HUES64 (cell line): ENCODE results near the gene RTL10.

Source experiments
- H3K27ac ChIP-seq: 2 replicates; pipeline ENCODE4 v1.7.0; 2013; ENCODE audit warnings: low read depth, low read length, inconsistent platforms
- H3K27me3 ChIP-seq: 2 replicates; pipeline ENCODE4 v1.6.1; 2013; ENCODE audit warnings: mild to moderate bottlenecking, low read length; ENCODE audit not compliant: insufficient read depth
- H3K36me3 ChIP-seq: 2 replicates; pipeline ENCODE4 v1.6.1; 2013; ENCODE audit warnings: mild to moderate bottlenecking, low read length; ENCODE audit not compliant: insufficient read depth
- H3K4me1 ChIP-seq: 2 replicates; pipeline ENCODE4 v1.6.1; 2013; ENCODE audit warnings: mild to moderate bottlenecking, low read length, moderate library complexity; ENCODE audit not compliant: insufficient read depth
- H3K4me3 ChIP-seq: 2 replicates; pipeline ENCODE4 v1.5.1; 2013; ENCODE audit warnings: mild to moderate bottlenecking, low read length, moderate library complexity
- H3K9ac ChIP-seq: 2 replicates; pipeline ENCODE4 v1.6.1; 2013; ENCODE audit warnings: mild to moderate bottlenecking, low read depth, low read length
- H3K9me3 ChIP-seq: 2 replicates; pipeline ENCODE4 v1.6.1; 2013; ENCODE audit warnings: low read depth, low read length; ENCODE audit not compliant: insufficient read depth
- WGBS: fragments of 150-250, 120-280 bp; methylation state at CpG from one replicate; pipeline ENCODE4 v1.1.7; 2013; ENCODE audit warnings: missing lambda C conversion rate; 5-methylcytosine and 5-hydroxymethylcytosine counted together

Gene RTL10

GRCh38 chr22:19879992-19880785, 25.5 kb upstream of the RTL10 start:
- peak overlapping the region; percentile 18; the same call in 1 of the 2 replicates for H3K4me3 ChIP-seq
- WGBS: 89% methylated on average over 34 of the region's 34 CpGs
- H3K9me3 ChIP-seq: no peaks in the 10 kb centered on the region
- peak overlapping the region; percentile 80 for H3K27ac ChIP-seq
- H3K36me3 ChIP-seq: peaks cover 5% of the 10 kb centered on the region; the same call in 1 of the 2 replicates
- H3K9ac ChIP-seq: peak overlapping the region; percentile 75
- no peaks in the 10 kb centered on the region for H3K27me3 ChIP-seq
- peaks cover 25% of the 10 kb centered on the region for H3K4me1 ChIP-seq

GRCh38 chr22:19879643-19879991, 24.9 kb upstream of the RTL10 start:
- peaks cover 5% of the 10 kb centered on the region; the same call in 1 of the 2 replicates for H3K36me3 ChIP-seq
- H3K27me3 ChIP-seq: no peaks in the 10 kb centered on the region
- no peak overlapping the region; the same call in 1 of the 2 replicates for H3K4me3 ChIP-seq
- WGBS: 82% methylated on average over 4 of the region's 4 CpGs
- H3K9me3 ChIP-seq: no peaks in the 10 kb centered on the region
- peaks cover 25% of the 10 kb centered on the region for H3K4me1 ChIP-seq
- peak overlapping the region; percentile 80; the same call in 1 of the 2 replicates for H3K27ac ChIP-seq
- H3K9ac ChIP-seq: peak overlapping the region; percentile 75; the same call in 1 of the 2 replicates

- WGBS: 89% methylated on average over 13 of the region's 13 CpGs
- Histone ChIP-seq H3K4me1 (peaks cover 25% of the 10 kb centered on the region), H3K27me3 (no peaks in the 10 kb centered on the region), H3K9me3 (no peaks in the 10 kb centered on the region), H3K4me3 (no peak overlapping the region), H3K36me3 (peaks cover 5% of the 10 kb centered on the region; the same call in 1 of the 2 replicates), H3K27ac (no peak overlapping the region), H3K9ac (no peak overlapping the region)
Measured at GRCh38 chr22:19879246-19879570, 24.5 kb upstream of the RTL10 start.

- no peaks in the 10 kb centered on the region for H3K27me3 ChIP-seq
- H3K4me1 ChIP-seq: peaks cover 25% of the 10 kb centered on the region
- no peak overlapping the region for H3K27ac ChIP-seq
- H3K4me3 ChIP-seq: no peak overlapping the region
- no peak overlapping the region; the same call in 1 of the 2 replicates for H3K9ac ChIP-seq
- no peaks in the 10 kb centered on the region for H3K9me3 ChIP-seq
- WGBS: 95% methylated on average over 16 of the region's 16 CpGs
- peaks cover 5% of the 10 kb centered on the region; the same call in 1 of the 2 replicates for H3K36me3 ChIP-seq
Measured at GRCh38 chr22:19878461-19879245, 24.0 kb upstream of the RTL10 start.

GRCh38 chr22:19877626-19878339, 23.1 kb upstream of the RTL10 start:
- Histone ChIP-seq H3K36me3 (peaks cover 5% of the 10 kb centered on the region; the same call in 1 of the 2 replicates), H3K27me3 (no peaks in the 10 kb centered on the region), H3K4me1 (peaks cover 25% of the 10 kb centered on the region), H3K9me3 (no peaks in the 10 kb centered on the region), H3K4me3 (no peak overlapping the region), H3K27ac (no peak overlapping the region), H3K9ac (no peak overlapping the region)
- 94% methylated on average over 20 of the region's 20 CpGs for WGBS

GRCh38 chr22:19876941-19877625, 22.4 kb upstream of the RTL10 start:
- H3K36me3 ChIP-seq: peaks cover 5% of the 10 kb centered on the region; the same call in 1 of the 2 replicates
- H3K27ac ChIP-seq: no peak overlapping the region
- H3K9ac ChIP-seq: no peak overlapping the region
- no peaks in the 10 kb centered on the region for H3K9me3 ChIP-seq
- WGBS: 94% methylated on average over 18 of the region's 18 CpGs
- H3K27me3 ChIP-seq: no peaks in the 10 kb centered on the region
- H3K4me1 ChIP-seq: peaks cover 23% of the 10 kb centered on the region
- H3K4me3 ChIP-seq: no peak overlapping the region

- WGBS: 93% methylated on average over 21 of the region's 21 CpGs
- no peak overlapping the region for H3K4me3 ChIP-seq
- no peaks in the 10 kb centered on the region for H3K9me3 ChIP-seq
- H3K36me3 ChIP-seq: peaks cover 5% of the 10 kb centered on the region; the same call in 1 of the 2 replicates
- peaks cover 16% of the 10 kb centered on the region for H3K4me1 ChIP-seq
- no peak overlapping the region for H3K9ac ChIP-seq
- H3K27ac ChIP-seq: no peak overlapping the region
- no peaks in the 10 kb centered on the region for H3K27me3 ChIP-seq
Measured at GRCh38 chr22:19876314-19876940, 21.8 kb upstream of the RTL10 start.

GRCh38 chr22:19875531-19876313, 21.0 kb upstream of the RTL10 start:
- no peak overlapping the region for H3K4me3 ChIP-seq
- WGBS: 95% methylated on average over 23 of the region's 23 CpGs
- H3K27ac ChIP-seq: no peak overlapping the region
- H3K9ac ChIP-seq: no peak overlapping the region
- peaks cover 5% of the 10 kb centered on the region; the same call in 1 of the 2 replicates for H3K36me3 ChIP-seq
- H3K9me3 ChIP-seq: no peaks in the 10 kb centered on the region
- no peaks in the 10 kb centered on the region for H3K27me3 ChIP-seq
- H3K4me1 ChIP-seq: peaks cover 11% of the 10 kb centered on the region

GRCh38 chr22:19875061-19875530, 20.4 kb upstream of the RTL10 start:
- Histone ChIP-seq H3K9ac (no peak overlapping the region), H3K36me3 (peaks cover 5% of the 10 kb centered on the region; the same call in 1 of the 2 replicates), H3K27ac (0 out of 2 replicates have a peak overlapping the region, but pooled peaks have one; percentile 0), H3K27me3 (no peaks in the 10 kb centered on the region), H3K4me3 (no peak overlapping the region), H3K9me3 (no peaks in the 10 kb centered on the region), H3K4me1 (peaks cover 5% of the 10 kb centered on the region; the same call in 1 of the 2 replicates)
- WGBS: 84% methylated on average over 12 of the region's 12 CpGs
